Fibroblast of skin of scalp (primary cell): ENCODE data around the gene GRIK3. TPM values are rescaled to one million over a fixed set of nuclear protein-coding genes. Genes with fewer than 3 reads are reported as not detected.
"Not testable (repeated sequence)": the region's sequence is repeated elsewhere in the genome, so short reads cannot be mapped to it uniquely, and the experiment has no call there.

Source experiments
- DNase-seq: peaks from one replicate; pipeline ENCODE4 v3.0.0-alpha.2; 2013
- polyA plus RNA-seq, 2 experiments: library from polyadenylated mRNA; unstranded; fragments of 120-200 nt; gene quantifications; one replicate each; pipeline ENCODE4 v1.2.1, GENCODE V29; 2013; ENCODE audit not compliant: insufficient read length in 2 of 2

GRIK3 gene
- not detected for polyA plus RNA-seq (2013, experiment 1 of 2; ENCODE audit: insufficient read length)
- 0.12 TPM for polyA plus RNA-seq (2013, experiment 2 of 2; ENCODE audit: insufficient read length)

GRCh38 chr1:37034121-37035013, at the start of gene GRIK3:
Gene GRIK3 (minus strand): TSS chr1:37034515. CDS start chr1:37034108, 407 bp downstream.
- DNase-seq: no peak

- DNase-seq: no peak
Measured at GRCh38 chr1:37084013-37084412, 49.7 kb upstream of the GRIK3 start.

- DNase-seq: no peak
Measured at GRCh38 chr1:37083603-37084002, 49.3 kb upstream of the GRIK3 start.

GRCh38 chr1:37080296-37080986, 46.1 kb upstream of the GRIK3 start:
- DNase-seq: not testable (repeated sequence)

- DNase-seq: no peak
Measured at GRCh38 chr1:37078866-37079265, 44.6 kb upstream of the GRIK3 start.

GRCh38 chr1:37076168-37076567, 41.9 kb upstream of the GRIK3 start:
- DNase-seq: no peak

GRCh38 chr1:37073854-37074379, 39.6 kb upstream of the GRIK3 start:
- no peak for DNase-seq

- DNase-seq: no peak
Measured at GRCh38 chr1:37073152-37073853, 39.0 kb upstream of the GRIK3 start.

GRCh38 chr1:37071829-37072228, 37.5 kb upstream of the GRIK3 start:
- DNase-seq: no peak

GRCh38 chr1:37070126-37070525, 35.8 kb upstream of the GRIK3 start:
- no peak for DNase-seq

GRCh38 chr1:37069406-37069805, 35.1 kb upstream of the GRIK3 start:
- no peak for DNase-seq

GRCh38 chr1:37068897-37069296, 34.6 kb upstream of the GRIK3 start:
- no peak for DNase-seq

- DNase-seq: no peak
Measured at GRCh38 chr1:37068260-37068659, 33.9 kb upstream of the GRIK3 start.

- no peak for DNase-seq
Measured at GRCh38 chr1:37064039-37064438, 29.7 kb upstream of the GRIK3 start.

GRCh38 chr1:37059346-37059745, 25.0 kb upstream of the GRIK3 start:
- no peak for DNase-seq

- DNase-seq: no peak
Measured at GRCh38 chr1:37058424-37058988, 24.2 kb upstream of the GRIK3 start.

- no peak for DNase-seq
Measured at GRCh38 chr1:37056325-37056724, 22.0 kb upstream of the GRIK3 start.

GRCh38 chr1:37055631-37056030, 21.3 kb upstream of the GRIK3 start:
- DNase-seq: no peak

- no peak for DNase-seq
Measured at GRCh38 chr1:37053173-37053572, 18.9 kb upstream of the GRIK3 start.

GRCh38 chr1:37052120-37052519, 17.8 kb upstream of the GRIK3 start:
- no peak for DNase-seq

GRCh38 chr1:37051346-37051745, 17.0 kb upstream of the GRIK3 start:
- no peak for DNase-seq

- DNase-seq: no peak
Measured at GRCh38 chr1:37047542-37047941, 13.2 kb upstream of the GRIK3 start.
